ENCODE results near the gene CERS6. TPM values are rescaled to one million over a fixed set of nuclear protein-coding genes. Genes with fewer than 3 reads are reported as not detected.

CERS6 gene
- total RNA-seq, 1 donor from 2014 or later, result 17.7 TPM

DNA sequence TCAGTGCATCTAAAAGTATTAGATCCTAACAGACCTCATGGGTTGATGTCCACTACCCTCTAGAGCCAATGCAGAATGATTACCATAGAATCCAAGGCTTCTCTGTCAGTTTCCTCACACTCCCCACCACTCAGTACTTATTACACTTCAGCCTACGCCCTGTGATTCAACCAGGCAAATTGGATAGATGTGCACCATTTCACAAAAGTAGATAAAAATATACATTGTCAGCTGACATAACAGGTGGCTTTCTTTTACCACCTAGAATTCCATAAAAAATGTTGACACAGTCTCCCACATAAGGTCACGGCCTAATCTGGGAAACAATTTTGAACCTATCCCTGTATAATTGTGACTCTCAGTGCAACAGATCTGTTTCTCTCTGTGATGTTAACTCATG is 144.9 kb downstream of the CERS6 start:
- Histone ChIP-seq H3K36me3 (ENCODE audit: control insufficient read depth, insufficient read depth, low read length) (no peaks in the 10 kb centered on the region), H3K27me3 (ENCODE audit: control insufficient read depth, insufficient read depth, low read length) (no peaks in the 10 kb centered on the region), H3K4me3 (ENCODE audit: low read depth, low read length) (no peak overlapping the region)
- no peak for DNase-seq (ENCODE audit: low read depth)
- TF ChIP-seq, protein P1, sequence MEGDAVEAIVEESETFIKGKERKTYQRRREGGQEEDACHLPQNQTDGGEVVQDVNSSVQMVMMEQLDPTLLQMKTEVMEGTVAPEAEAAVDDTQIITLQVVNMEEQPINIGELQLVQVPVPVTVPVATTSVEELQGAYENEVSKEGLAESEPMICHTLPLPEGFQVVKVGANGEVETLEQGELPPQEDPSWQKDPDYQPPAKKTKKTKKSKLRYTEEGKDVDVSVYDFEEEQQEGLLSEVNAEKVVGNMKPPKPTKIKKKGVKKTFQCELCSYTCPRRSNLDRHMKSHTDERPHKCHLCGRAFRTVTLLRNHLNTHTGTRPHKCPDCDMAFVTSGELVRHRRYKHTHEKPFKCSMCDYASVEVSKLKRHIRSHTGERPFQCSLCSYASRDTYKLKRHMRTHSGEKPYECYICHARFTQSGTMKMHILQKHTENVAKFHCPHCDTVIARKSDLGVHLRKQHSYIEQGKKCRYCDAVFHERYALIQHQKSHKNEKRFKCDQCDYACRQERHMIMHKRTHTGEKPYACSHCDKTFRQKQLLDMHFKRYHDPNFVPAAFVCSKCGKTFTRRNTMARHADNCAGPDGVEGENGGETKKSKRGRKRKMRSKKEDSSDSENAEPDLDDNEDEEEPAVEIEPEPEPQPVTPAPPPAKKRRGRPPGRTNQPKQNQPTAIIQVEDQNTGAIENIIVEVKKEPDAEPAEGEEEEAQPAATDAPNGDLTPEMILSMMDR (IDR thresholded peaks at IDR 0.05; ENCODE audit: insufficient read depth, low read length, poor library complexity, severe bottlenecking), result no peak

DNA sequence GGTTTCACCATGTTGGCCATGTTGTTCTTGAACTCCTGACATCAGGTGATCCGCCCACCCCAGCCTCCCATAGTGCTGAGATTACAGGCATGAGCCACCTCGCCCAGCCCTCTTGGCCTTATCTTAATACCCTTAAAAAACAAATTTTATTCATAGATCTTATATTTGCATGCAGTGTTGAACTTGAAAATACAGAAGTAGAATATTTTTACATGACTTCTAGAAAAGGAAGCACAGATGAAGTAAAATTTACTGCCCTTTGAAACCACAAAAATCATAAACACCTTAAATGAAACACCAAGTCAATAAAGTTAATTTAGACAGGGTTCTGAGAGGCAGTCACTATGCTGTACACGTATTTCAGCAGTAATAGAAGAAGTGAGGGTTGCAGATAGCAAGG is 145.7 kb downstream of the CERS6 start:
- no peaks in the 10 kb centered on the region for H3K27me3 ChIP-seq (ENCODE audit: control insufficient read depth, insufficient read depth, low read length)
- no peak for DNase-seq (ENCODE audit: low read depth)
- H3K4me3 ChIP-seq (ENCODE audit: low read depth, low read length), result no peak overlapping the region
- TF ChIP-seq, protein P1 (IDR thresholded peaks at IDR 0.05; ENCODE audit: insufficient read depth, low read length, poor library complexity, severe bottlenecking), result no peak
- no peaks in the 10 kb centered on the region for H3K36me3 ChIP-seq (ENCODE audit: control insufficient read depth, insufficient read depth, low read length)

DNA sequence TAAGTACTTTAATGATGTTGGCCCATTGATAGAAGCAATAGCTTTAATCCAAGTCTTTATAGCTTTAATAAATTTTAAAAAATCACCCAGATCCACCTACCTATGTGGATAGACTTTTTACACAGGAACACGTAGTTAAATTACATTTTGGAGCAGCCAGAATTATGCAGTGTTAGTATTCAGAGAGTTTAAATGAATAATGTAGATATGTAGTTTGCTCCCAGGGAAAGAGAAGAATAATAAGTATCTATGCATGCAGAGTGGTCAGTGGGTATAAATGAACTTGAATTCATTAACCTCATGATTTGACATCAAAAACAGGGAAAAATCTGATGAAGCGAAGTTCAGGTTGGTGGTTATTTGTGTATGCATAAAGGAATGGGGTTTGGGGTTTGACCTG is 146.3 kb downstream of the CERS6 start:
- no peak for DNase-seq (ENCODE audit: low read depth)
- Histone ChIP-seq H3K4me3 (ENCODE audit: low read depth, low read length) (no peak overlapping the region), H3K27me3 (ENCODE audit: control insufficient read depth, insufficient read depth, low read length) (no peaks in the 10 kb centered on the region), H3K36me3 (ENCODE audit: control insufficient read depth, insufficient read depth, low read length) (no peaks in the 10 kb centered on the region)
- TF ChIP-seq, protein P1 (IDR thresholded peaks at IDR 0.05; ENCODE audit: insufficient read depth, low read length, poor library complexity, severe bottlenecking), result no peak

DNA sequence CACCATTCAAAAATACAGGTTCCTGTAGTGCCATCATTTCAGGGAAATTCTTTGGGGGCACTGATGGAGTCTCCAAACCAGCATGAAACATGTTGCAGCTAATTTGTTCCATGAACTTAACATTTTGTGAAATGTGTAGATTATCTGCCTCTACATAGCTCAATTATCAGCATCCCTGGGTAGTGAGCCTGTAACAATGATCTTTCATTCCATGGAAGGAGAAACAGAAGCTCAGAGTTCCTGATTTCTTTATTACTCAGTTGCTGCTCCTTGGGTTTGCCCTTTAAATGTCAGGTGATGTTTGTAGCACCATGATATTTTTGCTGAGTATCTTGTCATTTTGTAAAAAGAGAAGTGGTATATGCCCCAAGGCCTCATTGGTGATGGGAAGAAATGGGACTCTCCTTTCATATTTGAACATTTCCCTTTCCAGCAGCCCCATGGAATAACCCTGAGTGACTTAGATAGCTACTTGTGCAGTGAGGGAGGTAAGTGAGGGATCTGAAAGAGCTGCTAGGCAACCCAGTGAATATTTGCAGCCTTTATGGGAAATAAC is 146.9 kb downstream of the CERS6 start:
- H3K4me3 ChIP-seq (ENCODE audit: low read depth, low read length), result no peak overlapping the region
- no peaks in the 10 kb centered on the region for H3K27me3 ChIP-seq (ENCODE audit: control insufficient read depth, insufficient read depth, low read length)
- DNase-seq (ENCODE audit: low read depth), result no peak
- H3K36me3 ChIP-seq (ENCODE audit: control insufficient read depth, insufficient read depth, low read length), result no peaks in the 10 kb centered on the region
- TF ChIP-seq, protein P1 (IDR thresholded peaks at IDR 0.05; ENCODE audit: insufficient read depth, low read length, poor library complexity, severe bottlenecking), result no peak

DNA sequence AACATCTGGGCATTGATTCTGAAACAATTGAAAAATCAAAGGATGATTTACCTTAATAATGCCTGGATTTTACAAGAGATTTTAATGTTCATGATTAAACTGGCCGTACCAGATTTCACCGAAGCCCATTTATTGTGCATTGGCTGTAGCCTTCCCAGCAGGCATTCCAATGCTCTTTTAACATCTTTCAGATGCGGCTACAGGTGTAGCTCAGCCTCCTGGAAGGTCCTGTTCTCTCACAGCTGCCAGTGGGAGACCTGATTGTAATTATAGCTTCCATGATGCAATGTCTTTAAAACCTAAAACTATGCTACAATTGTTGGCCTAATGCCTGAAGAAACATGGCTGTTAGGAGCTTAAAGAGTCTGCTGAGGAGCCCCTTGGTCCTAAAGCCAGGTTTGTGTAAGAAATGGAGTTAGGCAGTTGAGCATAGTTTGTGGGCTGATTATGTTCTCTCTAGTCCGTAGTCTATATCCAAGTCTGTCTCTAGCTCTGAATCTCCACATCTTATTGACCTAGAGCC is 147.4 kb downstream of the CERS6 start:
- no peaks in the 10 kb centered on the region for H3K36me3 ChIP-seq (ENCODE audit: control insufficient read depth, insufficient read depth, low read length)
- DNase-seq (ENCODE audit: low read depth), result no peak
- TF ChIP-seq, protein P1 (IDR thresholded peaks at IDR 0.05; ENCODE audit: insufficient read depth, low read length, poor library complexity, severe bottlenecking), result no peak
- H3K4me3 ChIP-seq (ENCODE audit: low read depth, low read length), result no peak overlapping the region
- H3K27me3 ChIP-seq (ENCODE audit: control insufficient read depth, insufficient read depth, low read length), result no peaks in the 10 kb centered on the region

DNA sequence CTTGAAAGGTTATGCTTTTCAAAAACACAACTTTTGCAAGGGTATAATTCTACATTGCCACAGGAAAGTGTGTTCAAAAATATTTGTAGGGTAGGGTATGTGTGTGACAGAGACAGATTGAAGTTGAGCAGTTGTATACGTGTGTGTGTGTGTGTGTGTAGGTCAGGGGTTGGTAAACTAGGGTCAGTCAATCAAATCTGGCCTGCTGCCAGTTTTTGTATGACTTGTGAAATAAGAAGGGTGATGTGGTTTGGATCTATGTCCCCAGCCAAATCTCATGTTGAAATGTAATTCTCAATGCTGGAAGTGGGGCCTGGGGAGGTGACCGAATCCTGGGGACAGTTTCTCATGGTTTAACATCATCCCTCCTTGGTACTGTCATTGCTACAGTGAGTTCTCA is 148.2 kb downstream of the CERS6 start:
- TF ChIP-seq, protein P1 (IDR thresholded peaks at IDR 0.05; ENCODE audit: insufficient read depth, low read length, poor library complexity, severe bottlenecking), result no peak
- no peaks in the 10 kb centered on the region for H3K36me3 ChIP-seq (ENCODE audit: control insufficient read depth, insufficient read depth, low read length)
- no peak for DNase-seq (ENCODE audit: low read depth)
- no peak overlapping the region for H3K4me3 ChIP-seq (ENCODE audit: low read depth, low read length)
- H3K27me3 ChIP-seq (ENCODE audit: control insufficient read depth, insufficient read depth, low read length), result no peaks in the 10 kb centered on the region
